Fibroblast of villous mesenchyme (primary cell): ENCODE results near the gene MPDU1. TPM values are rescaled to one million over a fixed set of nuclear protein-coding genes. Genes with fewer than 3 reads are reported as not detected.

ENCODE experiments used
- DNase-seq: peaks from one replicate; pipeline ENCODE4 v3.0.0-alpha.2; 2010; ENCODE audit warnings: low read depth
- H3K4me3 ChIP-seq: 2 replicates; pipeline ENCODE4 v1.5.1; 2011; ENCODE audit warnings: low read depth, mild to moderate bottlenecking, low read length
- CTCF ChIP-seq: IDR thresholded peaks from 2 replicates; pipeline ENCODE4 v1.5.1; 2012; ENCODE audit warnings: low read depth, mild to moderate bottlenecking, low read length; ENCODE audit not compliant: insufficient read depth
- total RNA-seq: library from RNA; depleted of rRNA; stranded (reverse); fragments of >200 nt; gene quantifications from 2 replicates; pipeline ENCODE4 v1.2.3, GENCODE V29; 2012

MPDU1 gene
- total RNA-seq, 1 donor: 101 TPM

GRCh38 chr17:7560172-7561027 is 23.3 kb upstream of the MPDU1 start:
- TF ChIP-seq CTCF: peak; percentile 70
- peak; percentile 45 for DNase-seq
- H3K4me3 ChIP-seq: peak overlapping the region; percentile 84

- DNase-seq: peak; percentile 78
- peak; percentile 70 for TF ChIP-seq CTCF
- H3K4me3 ChIP-seq: peak overlapping the region; percentile 84
These were observed 22.6 kb upstream of the MPDU1 start for GRCh38 chr17:7561028-7561575.

GRCh38 chr17:7561589-7562207 is 22.0 kb upstream of the MPDU1 start, which contains the start of gene SENP3:
Gene SENP3 (plus strand): TSS chr17:7561919. CDS start chr17:7563077, 1,158 bp downstream.
- peak; percentile 92 for DNase-seq
- peak within 1 kb of the TSS; percentile 84 for H3K4me3 ChIP-seq
- no peak for TF ChIP-seq CTCF

DNA sequence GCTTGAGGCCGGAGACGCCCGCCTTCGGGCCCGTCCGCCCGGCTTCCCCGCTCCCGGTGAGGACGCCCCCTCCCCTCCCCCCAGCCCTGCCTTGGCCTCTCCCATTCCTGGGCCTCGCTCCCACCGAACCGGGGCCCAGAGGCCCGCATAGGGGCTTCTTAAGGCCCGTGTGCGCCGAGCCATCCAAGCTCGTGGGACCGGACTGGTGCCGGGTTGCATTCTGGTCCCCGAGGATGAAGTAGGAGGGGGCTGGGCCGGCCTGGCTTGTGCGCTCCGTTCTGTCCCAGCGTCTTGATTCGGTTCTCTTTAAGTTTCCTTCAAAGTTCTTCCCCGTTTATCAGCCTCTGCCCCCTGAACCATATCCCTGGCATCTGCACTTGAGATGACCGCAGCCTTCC is 21.4 kb upstream of the MPDU1 start:
- H3K4me3 ChIP-seq: peak overlapping the region; percentile 84
- no peak for TF ChIP-seq CTCF
- DNase-seq: no peak

DNA sequence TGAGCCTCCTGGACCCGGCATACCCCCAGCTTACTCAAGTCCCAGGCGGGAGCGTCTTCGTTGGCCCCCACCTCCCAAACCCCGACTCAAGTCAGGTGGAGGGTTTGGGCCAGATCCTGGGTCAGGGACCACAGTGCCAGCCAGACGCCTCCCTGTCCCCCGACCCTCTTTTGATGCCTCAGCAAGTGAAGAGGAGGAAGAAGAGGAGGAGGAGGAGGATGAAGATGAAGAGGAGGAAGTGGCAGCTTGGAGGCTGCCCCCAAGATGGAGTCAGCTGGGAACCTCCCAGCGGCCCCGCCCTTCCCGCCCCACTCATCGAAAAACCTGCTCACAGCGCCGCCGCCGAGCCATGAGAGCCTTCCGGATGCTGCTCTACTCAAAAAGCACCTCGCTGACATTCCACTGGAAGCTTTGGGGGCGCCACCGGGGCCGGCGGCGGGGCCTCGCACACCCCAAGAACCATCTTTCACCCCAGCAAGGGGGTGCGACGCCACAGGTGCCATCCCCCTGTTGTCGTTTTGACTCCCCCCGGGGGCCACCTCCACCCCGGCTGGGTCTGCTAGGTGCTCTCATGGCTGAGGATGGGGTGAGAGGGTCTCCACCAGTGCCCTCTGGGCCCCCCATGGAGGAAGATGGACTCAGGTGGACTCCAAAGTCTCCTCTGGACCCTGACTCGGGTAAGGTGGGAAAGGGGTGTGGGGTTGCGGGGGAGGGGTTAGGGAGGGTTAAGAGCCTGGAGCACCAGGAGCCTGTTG is 20.4 kb upstream of the MPDU1 start:
- TF ChIP-seq CTCF: no peak
- peak overlapping the region; percentile 84 for H3K4me3 ChIP-seq
- DNase-seq: no peak

GRCh38 chr17:7569571-7569970 is 14.1 kb upstream of the MPDU1 start:
- no peak for DNase-seq
- no peak for TF ChIP-seq CTCF
- no peak overlapping the region for H3K4me3 ChIP-seq
